GM04503 (cell line): ENCODE results near the gene ITGA2B.
"Not testable (repeated sequence)": the region's sequence is repeated elsewhere in the genome, so short reads cannot be mapped to it uniquely, and the experiment has no call there.

Experiments used
- DNase-seq: peaks from one replicate; pipeline ENCODE4 v3.0.0-alpha.2; 2012; ENCODE audit warnings: low read depth

ITGA2B gene

GRCh38 chr17:44329516-44329915, 59.9 kb downstream of the ITGA2B start:
- not testable (repeated sequence) for DNase-seq

GRCh38 chr17:44327715-44328449, 61.6 kb downstream of the ITGA2B start:
- DNase-seq, result no peak

GRCh38 chr17:44326861-44327444, 62.5 kb downstream of the ITGA2B start:
- DNase-seq, result peak; percentile 85

DNA sequence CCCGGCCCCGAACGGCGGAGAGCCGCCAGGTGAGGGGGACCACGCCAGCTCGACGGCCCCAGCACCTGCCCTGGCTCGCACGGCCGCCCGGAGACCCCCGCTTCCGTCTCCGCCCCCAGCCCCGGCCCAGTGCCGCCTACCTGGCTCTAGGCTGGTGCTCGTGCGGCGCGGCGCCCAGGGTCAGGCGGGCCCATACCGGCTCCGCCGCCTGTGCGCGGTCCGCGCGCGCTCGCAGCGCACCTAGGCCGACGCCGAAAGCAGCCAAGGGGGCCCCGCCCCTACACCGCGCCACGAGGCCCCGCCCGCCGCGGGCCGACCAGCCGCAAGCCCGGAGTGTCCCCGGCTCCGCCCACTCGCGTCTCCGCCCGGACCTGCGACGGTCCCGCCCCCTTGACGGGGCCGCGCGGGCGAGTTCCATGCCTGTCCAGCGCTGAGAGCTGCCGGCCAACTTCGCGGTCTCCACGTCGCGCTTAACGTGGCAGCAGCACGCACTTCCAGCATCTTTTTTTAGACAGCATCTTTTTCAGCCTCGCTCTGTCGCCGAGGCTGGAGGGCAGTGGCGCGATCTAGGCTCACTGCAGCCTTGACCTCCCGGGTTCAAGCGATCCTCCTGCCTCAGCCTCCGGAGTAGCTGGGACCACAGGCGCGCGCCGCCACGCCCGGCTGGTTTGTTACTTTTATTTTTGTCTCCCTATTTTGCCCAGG, 64.7 kb downstream of the ITGA2B start, which contains the start of gene SLC25A39:
Gene SLC25A39, minus strand, starts transcription at position 253 of the 705 bp plus-strand sequence. CDS start 1,261 bp downstream, outside the sequence.
- DNase-seq, result peak; percentile 49

DNA sequence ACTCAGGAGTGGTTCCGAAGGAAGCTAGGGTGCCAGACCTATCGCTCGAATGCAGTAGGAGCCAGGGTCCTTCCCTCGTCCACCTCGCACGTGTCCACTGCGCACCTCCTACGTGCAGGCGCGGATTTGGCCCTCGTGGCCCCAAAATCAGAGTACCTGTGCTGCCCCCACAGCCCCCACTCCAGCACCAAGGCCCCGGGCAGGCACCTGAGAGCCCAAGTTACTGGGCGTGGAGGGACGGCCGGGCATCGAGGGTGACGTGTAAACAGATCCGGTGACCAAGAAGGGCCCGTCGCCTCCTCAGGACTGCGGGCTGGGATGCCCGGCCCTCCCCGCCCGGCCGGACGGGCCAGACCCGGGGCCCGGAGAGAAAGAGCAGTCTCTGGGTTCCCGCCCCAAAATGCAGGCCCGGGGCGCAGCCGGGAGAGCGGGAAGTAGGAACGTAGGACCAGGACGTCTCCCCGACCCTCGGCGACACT, 65.3 kb downstream of the ITGA2B start:
- DNase-seq, result no peak

DNA sequence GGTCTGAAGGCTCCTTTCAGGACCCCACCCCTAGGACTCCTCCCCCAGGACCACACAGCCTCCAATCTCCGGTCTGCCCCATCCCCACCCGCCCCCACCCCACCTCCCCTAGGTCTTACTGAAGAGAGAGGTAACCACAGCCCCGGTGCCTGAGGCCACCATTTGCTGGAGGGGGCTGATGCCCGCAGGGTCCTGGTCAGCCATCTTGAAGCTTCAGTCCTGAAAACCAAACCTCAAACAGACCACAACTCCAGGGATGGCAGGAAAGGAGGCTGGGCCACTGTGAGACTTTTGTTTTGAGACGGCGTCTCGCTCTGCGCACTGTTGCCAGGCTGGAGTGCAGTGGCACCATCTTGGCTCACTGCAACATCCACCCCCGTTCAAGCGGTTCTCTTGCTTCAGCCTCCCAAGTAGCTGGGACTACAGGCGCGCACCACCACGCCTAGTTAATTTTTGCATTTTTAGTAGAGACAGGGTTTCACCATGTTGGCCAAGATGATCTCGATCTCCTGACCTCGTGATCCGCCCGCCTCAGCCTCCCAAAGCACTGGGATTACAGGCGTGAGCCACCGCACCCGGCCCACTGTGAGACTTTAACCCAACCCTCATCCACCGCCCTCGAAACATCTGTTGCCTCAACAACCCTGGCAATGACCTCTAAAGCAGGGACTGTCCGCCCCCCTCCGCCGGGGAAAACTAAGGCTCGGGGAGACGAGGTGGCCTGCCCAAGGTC, 65.9 kb downstream of the ITGA2B start:
- DNase-seq, result no peak

DNA sequence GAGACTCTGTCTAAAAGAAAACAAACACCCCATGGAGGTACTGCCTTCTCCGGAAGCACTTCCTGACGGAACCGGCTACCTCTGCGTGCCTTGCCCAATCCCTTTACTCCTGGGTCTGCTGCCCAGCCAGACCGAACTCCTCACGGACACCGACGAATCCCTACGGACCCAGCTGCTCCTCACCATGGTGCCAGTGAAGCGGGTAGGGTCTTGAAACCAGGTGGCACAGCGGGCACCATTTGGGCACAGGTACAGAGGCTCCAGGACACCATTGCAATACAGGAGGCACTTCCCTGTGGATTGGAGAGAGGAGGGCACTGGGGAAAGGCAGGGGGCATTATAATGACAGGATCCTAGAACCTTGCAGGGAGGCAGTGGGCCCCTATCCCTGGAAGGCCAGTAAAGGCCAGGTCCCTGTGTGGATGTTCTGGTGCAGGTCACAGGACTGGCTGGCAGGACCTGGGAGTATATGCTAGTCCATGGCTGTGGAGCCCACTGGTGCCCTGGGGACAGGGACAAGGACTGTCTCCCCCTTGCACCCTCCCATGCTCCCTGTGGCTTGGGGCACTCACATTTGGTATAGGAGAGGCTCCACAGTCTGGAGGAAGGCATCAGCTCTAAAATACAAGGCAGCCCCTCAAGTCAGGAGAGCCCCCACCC, 67.1 kb downstream of the ITGA2B start:
- no peak for DNase-seq
